K562 (cell line): ENCODE results near the gene IGFBPL1. TPM values are rescaled to one million over a fixed set of nuclear protein-coding genes. Genes with fewer than 3 reads are reported as not detected.
A peak's percentile ranks its signal among the peaks of the same experiment; 100 is the strongest.

ENCODE experiments used
- CLOCK ChIP-seq: fragments of 250-450 bp; sonication (Bioruptor Pico); IDR thresholded peaks from 2 replicates; pipeline ENCODE4 v1.4.0; 2020; ENCODE audit warnings: mild to moderate bottlenecking, moderate library complexity, borderline replicate concordance
- CTBP1 ChIP-seq: fragments of 450-650 bp; IDR thresholded peaks from 2 replicates; pipeline ENCODE4 v1.6.1; 2016; ENCODE audit warnings: borderline replicate concordance
- LEF1 ChIP-seq: fragments of 450-650 bp; IDR thresholded peaks from 2 replicates; pipeline ENCODE4 v1.6.1; 2016; ENCODE audit warnings: mild to moderate bottlenecking
- MTA1 ChIP-seq: fragments of 450-650 bp; IDR thresholded peaks from 2 replicates; pipeline ENCODE4 v1.6.1; 2017; ENCODE audit warnings: borderline replicate concordance
- SMARCA4 ChIP-seq: fragments of 450-650 bp; IDR thresholded peaks from 2 replicates; pipeline ENCODE4 v1.6.1; 2016
- SMARCE1 ChIP-seq: fragments of 450-650 bp; IDR thresholded peaks from 2 replicates; pipeline ENCODE4 v1.7.1; 2016; ENCODE audit warnings: mild to moderate bottlenecking
- TEAD1 ChIP-seq, 2 experiments: fragments of 450-650 bp in 1 of 2; sonication (generic) in 1 of 2; formaldehyde crosslinking; IDR thresholded peaks; 2 replicates each; pipeline versions ENCODE4 v1.4.0 to v1.8.0; 2020 to 2022; ENCODE audit warnings: mild to moderate bottlenecking in 2 of 2, missing genetic modification reagents in 1 of 2
- ZBTB40 ChIP-seq, 2 experiments: fragments of 450-650 bp in 1 of 2; sonication (generic) in 1 of 2; formaldehyde crosslinking in 1 of 2; IDR thresholded peaks; 2 replicates each; pipeline versions ENCODE4 v1.7.1 to v1.9.0; 2016 to 2022; ENCODE audit warnings: inconsistent platforms in 1 of 2, mild to moderate bottlenecking in 1 of 2, missing genetic modification reagents in 1 of 2
- ZNF134 ChIP-seq: fragments of 250-450 bp; sonication (Bioruptor Pico); conservative IDR thresholded peaks from 2 replicates; pipeline ENCODE4 v1.4.0; 2020
- ZNF699 ChIP-seq: fragments of 250-450 bp; sonication (Bioruptor Pico); IDR thresholded peaks from 2 replicates; pipeline ENCODE4 v1.8.0; 2021; ENCODE audit warnings: mild to moderate bottlenecking, moderate library complexity; ENCODE audit not compliant: insufficient replicate concordance
- ZNF707 ChIP-seq: fragments of 250-450 bp; sonication (Bioruptor Pico); conservative IDR thresholded peaks from 2 replicates; pipeline ENCODE4 v1.8.0; 2022; ENCODE audit warnings: inconsistent platforms, mild to moderate bottlenecking, moderate library complexity
- polyA plus RNA-seq, 8 experiments: library from polyadenylated mRNA; depleted of rRNA in 4 of 8; stranded (reverse) in 5 of 8; unstranded in 3 of 8; fragments of >200 nt; fragmentation: Nextera tagmentation in 2 of 8; fragmentation: Illumina TruSeq in 1 of 8; extraction: Ambion mirVana in 2 of 8; extraction: Trizol in 1 of 8; gene quantifications; 2 replicates each; pipeline versions ENCODE4 v1.2.1 to v1.2.3, GENCODE V29; 2011 to 2014; ENCODE audit warnings: inconsistent platforms in 1 of 8, missing spikeins in 1 of 8
- total RNA-seq, 7 experiments: library from RNA; depleted of rRNA in 6 of 7; stranded (reverse); fragments of >200 nt in 6 of 7; fragmentation: Illumina TruSeq in 2 of 7; extraction: Trizol in 2 of 7; gene quantifications; 2 replicates each; pipeline versions ENCODE4 v1.2.1 to v1.2.3, GENCODE V29; 2011 to 2021; ENCODE audit warnings: low replicate concordance in 1 of 7
- TF ChIP-seq, protein P1 (sequence below): fragments of 250-450 bp; sonication (Bioruptor Pico); IDR thresholded peaks from 2 replicates; pipeline ENCODE4 v1.8.0; 2022; ENCODE audit warnings: moderate library complexity, mild to moderate bottlenecking, inconsistent platforms
- TF ChIP-seq, protein P2 (sequence below), 2 experiments: fragments of 450-650 bp; conservative IDR thresholded peaks; 2 replicates each; pipeline ENCODE4 v1.6.1; 2017; ENCODE audit warnings: mild to moderate bottlenecking in 2 of 2, moderate library complexity in 2 of 2

The IGFBPL1 gene
- total and polyA plus RNA-seq, 9 of the 15 experiments (the other 6 are each of a cell fraction or from before 2014, with no cell fraction given), result not detected

DNA sequence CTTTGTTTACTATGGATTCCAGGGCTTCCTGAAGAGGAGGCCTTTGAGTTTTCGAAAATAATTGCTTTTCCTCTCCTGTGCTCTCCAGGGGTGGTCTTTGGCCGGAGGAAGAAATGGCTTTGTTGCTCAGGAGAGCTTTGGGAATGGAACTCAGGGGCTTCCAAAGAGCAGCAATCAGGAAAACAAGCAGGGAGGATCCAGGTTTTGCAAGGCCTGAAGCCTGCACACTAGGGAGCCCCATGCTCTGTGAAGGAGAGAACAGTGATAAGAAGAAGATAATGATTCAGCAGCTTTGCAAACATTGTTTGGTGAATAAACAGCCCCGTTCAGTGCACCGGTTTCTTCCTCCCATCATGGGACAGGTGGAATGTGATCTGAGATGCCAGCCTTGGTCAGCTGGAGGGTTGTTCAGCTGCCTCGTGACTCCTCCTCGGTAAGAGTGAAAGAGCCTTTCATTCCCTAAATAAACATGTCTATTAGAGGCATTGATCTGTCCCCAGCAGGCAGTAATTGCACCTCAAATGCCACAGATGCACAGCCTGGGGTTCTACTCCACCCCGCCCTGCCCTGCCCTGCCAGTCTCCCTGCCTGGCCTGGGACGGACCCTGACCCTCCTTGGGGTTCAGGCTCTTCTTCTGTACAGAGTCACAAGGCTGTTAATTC lies 43.3 kb downstream of the IGFBPL1 start (continued):
- TF ChIP-seq ZBTB40 (IDR thresholded peaks at IDR 0.05) (0 out of 2 replicates have a peak, but pooled peaks have one; percentile 6), ZBTB40 (CRISPR knock-in tag; IDR thresholded peaks at IDR 0.05) (no peak), CTBP1 (peak; percentile 78), CLOCK (CRISPR knock-in tag) (no peak), MTA1 (peak; percentile 49; the same call in 1 of the 2 replicates), LEF1 (peak; percentile 69; the same call in 1 of the 2 replicates), ZNF699 (no peak), SMARCA4 (peak; percentile 71), ZNF707 (CRISPR knock-in tag) (no peak), ZNF134 (CRISPR knock-in tag) (0 out of 2 replicates have a peak, but pooled peaks have one; percentile 21), TEAD1 (CRISPR knock-in tag; IDR thresholded peaks at IDR 0.05) (peak in 1 of 2 experiments; percentile 23; a peak in 1 of 4 replicates), SMARCE1 (peak; percentile 60; the same call in 1 of the 2 replicates)
- TF ChIP-seq, protein P1, sequence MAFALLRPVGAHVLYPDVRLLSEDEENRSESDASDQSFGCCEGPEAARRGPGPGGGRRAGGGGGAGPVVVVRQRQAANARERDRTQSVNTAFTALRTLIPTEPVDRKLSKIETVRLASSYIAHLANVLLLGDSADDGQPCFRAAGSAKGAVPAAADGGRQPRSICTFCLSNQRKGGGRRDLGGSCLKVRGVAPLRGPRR (CRISPR knock-in tag), result peak; percentile 7; the same call in 1 of the 2 replicates
- TF ChIP-seq, protein P2, sequence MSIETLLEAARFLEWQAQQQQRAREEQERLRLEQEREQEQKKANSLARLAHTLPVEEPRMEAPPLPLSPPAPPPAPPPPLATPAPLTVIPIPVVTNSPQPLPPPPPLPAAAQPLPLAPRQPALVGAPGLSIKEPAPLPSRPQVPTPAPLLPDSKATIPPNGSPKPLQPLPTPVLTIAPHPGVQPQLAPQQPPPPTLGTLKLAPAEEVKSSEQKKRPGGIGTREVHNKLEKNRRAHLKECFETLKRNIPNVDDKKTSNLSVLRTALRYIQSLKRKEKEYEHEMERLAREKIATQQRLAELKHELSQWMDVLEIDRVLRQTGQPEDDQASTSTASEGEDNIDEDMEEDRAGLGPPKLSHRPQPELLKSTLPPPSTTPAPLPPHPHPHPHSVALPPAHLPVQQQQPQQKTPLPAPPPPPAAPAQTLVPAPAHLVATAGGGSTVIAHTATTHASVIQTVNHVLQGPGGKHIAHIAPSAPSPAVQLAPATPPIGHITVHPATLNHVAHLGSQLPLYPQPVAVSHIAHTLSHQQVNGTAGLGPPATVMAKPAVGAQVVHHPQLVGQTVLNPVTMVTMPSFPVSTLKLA (conservative IDR thresholded peaks at IDR 0.05), result no peak
